ENCODE measurements around the gene INTS1. TPM values are rescaled to one million over a fixed set of nuclear protein-coding genes. Genes with fewer than 3 reads are reported as not detected.

INTS1 gene
- total RNA-seq, 1 donor from 2014 or later, result 108 TPM

DNA sequence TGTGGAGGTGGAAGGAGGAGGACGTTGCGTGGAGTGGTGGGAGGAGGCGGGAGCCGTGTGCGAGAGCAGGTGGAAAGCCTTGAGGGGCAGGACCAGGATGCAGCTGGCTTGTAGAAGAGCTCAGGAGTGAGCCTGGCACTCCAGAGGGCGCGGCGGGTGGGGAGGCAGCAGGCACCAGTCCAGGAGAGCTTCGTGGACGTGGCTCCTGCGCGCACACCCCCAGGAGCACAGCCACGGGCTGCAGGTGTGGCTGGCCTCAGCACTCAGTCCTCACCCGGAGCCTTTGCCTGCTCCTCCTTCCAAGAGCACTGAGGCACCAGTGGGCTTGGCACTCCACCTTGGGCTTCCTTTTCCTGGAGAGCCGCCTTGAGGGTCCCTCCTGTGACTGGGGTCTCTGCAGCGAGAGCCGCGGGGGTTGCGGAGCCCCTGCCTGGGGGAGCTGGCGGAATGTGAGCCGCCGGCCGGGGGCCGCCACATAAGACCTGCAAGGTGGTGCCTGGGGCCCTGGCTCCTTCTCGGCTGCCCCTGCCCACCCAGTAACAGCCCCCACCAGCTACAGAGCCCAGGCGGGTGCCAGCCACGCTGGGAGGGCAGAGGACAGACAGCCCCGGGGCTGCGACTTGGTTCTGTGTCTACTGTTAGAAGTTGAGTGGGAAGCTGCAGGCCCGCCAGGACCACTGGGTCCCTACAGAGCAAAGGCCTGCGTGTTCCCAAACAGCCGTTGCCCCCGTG lies 37.4 kb upstream of the INTS1 start:
- no peak for DNase-seq (ENCODE audit: low spot score)

GRCh38 chr7:1540776-1541271 lies 36.6 kb upstream of the INTS1 start:
- no peak for DNase-seq (ENCODE audit: low spot score)

- DNase-seq (ENCODE audit: low spot score), result no peak
Observed at GRCh38 chr7:1539882-1540775, 35.9 kb upstream of the INTS1 start.

DNA sequence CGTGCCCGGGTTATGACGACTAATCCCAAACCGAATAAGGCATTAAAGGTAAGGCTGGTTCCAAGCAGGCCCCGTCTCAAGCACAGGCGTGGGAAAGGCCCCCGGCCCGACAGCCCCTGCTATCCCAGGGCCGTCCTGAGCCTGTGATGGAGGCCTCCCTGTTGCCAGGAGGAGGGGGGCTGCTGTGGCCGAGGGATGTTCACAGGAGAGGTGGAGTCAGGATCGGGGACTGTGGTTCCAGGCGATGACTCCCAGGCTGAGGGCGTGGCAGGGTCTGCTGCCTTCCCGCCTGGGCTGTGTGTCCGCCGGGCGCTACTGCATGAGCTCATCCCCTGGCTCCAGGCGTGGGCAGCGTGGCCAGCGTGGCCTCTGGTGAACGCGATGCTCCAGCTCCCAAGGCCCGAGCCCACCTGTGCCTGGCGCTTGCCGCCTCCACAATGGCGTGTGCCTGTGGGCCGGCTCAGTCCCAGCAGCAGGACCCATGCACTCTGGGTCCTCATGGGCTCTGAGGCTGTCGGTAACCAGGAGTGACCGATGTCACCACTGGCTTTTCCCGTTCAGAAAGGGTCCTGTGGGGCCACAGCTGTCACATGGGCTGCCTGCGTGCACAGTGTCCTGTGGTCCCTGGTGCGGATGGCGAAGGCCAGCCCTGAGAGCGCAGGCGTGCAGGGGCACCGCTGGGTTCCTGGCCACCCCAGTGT lies 35.1 kb upstream of the INTS1 start:
- no peak for DNase-seq (ENCODE audit: low spot score)

GRCh38 chr7:1538544-1539180 lies 34.5 kb upstream of the INTS1 start:
- DNase-seq (ENCODE audit: low spot score), result no peak

- peak; percentile 92 for DNase-seq (ENCODE audit: low spot score)
Observed at GRCh38 chr7:1537535-1538412, 33.6 kb upstream of the INTS1 start.

DNA sequence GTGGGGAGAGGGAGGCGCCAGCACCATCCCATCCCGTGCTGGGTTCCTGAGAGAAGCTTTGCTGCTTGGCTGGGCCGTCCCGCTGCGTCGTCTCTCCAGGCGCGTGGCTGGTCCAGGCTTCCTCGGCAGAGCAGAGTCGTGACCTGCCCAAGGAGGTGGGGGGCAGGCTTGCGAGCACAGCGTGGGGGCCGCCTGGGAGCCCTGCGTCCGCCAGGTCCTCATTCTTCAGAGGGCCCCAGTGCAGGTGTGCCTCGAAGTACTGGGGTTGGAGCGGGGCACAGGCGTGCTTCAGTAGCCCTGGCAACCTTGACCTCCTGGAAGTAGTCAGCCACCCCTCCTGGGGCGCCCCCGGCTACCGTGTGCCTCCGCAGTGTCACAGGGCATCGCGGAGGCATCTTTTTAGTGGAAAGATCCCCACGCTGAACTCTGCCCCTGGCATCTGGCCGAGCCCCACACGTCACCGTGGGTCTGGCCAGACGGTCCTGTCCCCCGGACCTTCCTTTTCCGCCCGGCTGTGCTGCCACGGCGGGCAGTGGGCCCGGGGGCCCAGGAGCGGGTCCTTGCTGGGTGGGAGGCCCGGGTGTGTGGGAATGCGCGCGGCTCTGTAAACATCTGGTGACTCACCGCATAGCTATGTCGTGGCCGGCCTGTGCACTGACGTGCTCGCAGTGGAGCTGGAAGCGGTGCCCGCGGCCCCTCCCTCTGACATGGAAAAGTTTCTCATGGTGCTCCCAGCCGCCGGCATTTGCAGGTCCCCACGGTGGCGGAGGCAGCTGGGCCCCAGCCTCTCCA lies 32.8 kb upstream of the INTS1 start:
- DNase-seq (ENCODE audit: low spot score), result peak; percentile 96

GRCh38 chr7:1536455-1536742 lies 32.2 kb upstream of the INTS1 start:
- no peak for DNase-seq (ENCODE audit: low spot score)

- DNase-seq (ENCODE audit: low spot score), result no peak
Observed at GRCh38 chr7:1535701-1536454, 31.7 kb upstream of the INTS1 start.

DNA sequence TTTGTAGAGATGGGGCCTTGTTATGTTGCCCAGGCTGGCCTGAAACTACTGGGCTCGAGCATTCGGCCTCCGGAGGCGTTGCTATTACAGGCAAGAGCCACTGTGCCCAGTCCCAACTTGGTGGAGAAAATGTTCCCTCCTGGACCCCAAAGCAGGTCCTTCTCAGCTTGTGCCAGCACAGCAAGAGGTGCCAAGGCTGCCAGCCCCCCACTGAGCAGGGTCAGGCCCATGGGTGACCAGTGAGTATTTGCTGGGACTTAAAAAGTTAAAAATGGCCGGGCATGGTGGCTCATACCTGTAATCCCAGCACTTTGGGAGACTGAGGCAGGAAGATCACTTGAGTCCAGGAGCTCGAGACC lies 30.9 kb upstream of the INTS1 start:
- DNase-seq (ENCODE audit: low spot score), result no peak

GRCh38 chr7:1534330-1535099 lies 30.3 kb upstream of the INTS1 start:
- DNase-seq (ENCODE audit: low spot score), result no peak

DNA sequence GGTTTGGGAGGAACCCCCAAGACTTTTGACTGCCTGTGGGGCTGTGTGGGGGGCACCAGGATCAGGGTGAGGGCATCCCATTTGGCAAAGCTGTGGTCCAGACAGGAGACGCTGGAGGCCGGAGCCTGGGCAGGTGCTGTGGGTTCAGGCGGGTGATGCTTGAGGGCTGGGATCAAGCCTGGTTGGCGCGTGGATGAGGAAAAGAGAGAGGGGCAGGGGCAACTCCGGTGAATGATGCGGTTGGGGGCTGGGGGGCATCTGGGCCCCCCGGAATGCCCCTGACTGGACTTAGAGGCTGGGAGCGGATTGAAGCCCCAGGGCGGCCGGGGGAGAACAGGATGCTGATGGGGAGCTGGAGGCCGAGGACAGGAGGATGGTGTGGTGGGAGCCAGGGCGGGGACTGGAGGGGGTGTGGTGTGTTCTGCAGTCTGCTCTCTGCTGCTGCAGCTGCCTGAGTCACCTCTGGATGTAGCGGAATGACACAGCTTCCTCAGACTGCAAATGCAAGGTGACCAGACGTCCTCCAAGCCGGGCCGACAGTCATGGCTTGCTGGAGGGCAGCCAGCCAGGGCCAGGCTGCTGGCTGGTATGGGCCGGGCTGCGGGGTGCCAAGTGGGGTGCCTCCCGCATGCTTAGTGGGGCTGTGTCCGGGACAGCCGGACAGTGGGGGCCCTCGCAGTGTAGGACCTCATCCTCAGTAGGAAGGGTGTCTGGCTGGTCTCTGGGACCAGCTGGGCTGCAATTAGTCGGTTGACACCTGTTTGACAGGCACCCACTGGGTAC lies 29.5 kb upstream of the INTS1 start:
- no peak for DNase-seq (ENCODE audit: low spot score)

DNA sequence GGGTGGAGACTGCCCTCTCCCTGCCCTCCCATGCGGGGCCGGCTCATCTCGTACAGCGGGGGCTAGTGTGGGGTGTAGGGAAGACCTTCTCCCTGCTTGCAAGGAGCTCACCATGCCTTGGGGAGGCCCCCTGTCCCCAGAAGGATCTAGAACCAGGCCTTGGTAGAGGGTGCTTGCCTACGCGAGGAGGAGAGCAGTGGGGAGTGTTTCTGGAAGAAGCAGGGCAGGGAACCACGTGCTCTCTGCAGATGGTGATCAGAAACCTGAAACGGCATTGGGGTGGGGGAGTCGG lies 29.0 kb upstream of the INTS1 start:
- DNase-seq (ENCODE audit: low spot score), result no peak

DNA sequence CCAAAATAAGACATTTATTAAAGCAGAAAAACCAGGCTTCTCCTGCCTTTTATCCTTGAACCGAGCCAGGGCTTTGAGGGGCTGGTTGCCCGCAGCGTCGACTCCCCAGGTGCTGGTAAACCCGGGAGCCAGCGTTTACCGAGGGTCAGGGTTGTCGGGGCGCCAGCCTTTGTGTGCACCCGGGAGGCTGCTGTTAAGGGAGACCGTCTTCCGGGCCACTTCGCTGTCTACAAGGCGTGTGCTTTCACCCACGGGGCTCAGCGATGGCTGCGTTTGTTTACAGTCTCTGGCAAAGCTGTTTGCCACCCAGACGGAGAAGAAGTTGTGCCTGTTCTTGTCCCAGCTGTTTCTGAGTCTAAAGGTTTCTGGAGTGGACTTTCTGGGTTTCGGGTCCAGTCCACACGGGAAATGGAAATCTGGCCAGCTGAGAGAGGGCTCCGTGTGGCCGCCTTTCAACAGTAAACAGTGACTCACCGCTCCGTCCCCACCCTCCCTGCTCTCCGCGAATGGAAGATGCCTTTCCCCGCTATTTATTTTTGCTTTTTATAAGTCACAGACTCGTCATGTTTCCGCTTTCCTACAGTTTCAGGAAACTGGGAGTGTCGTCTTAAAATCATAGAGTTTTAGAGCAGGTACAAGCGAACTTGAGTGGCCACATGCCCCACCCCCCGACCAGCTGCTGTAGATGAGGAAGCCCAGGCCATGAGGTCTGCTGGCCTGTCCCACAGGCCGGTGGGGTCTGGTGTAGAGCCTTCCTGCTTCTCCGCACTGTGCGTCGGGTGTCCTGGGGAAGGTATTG lies 28.5 kb upstream of the INTS1 start:
- peak; percentile 89 for DNase-seq (ENCODE audit: low spot score)

GRCh38 chr7:1531979-1532455 lies 27.8 kb upstream of the INTS1 start:
- DNase-seq (ENCODE audit: low spot score), result no peak

DNA sequence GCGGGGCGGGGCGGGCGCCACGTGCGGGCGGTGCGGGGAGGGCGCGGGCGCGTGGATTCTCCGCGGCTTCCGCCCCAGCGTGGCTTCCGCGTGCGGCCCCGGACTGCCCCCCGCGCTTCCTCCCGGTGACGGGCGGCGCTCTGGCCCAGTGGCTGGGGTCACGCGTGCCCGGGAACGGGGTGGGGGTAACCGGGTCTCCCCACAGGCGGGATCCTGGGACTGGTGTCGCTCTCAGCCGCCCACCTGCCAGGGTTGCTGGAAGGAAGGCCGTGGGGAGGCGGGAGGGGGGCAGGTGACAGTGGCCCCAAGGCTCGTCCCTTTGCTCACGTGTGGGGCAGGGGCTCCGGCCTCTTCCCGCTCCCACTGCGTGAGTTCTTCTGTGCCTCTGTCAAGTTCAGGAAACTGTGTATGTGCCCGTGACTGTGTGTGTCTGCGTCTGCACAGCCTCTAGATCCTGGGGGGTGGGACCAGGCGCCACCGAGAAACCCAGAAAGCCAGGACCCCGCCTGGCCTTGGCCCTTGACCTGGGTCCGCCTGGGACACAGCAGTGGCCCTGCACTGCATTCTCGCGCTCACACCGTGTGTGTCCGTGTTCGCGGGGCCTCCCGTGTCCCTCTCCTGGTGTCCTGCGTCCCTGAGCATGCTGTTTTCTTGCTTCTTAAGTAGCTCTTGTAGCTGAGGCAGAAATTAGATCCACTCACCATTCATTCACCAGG lies 27.2 kb upstream of the INTS1 start:
- no peak for DNase-seq (ENCODE audit: low spot score)

GRCh38 chr7:1530946-1531262 lies 26.7 kb upstream of the INTS1 start:
- DNase-seq (ENCODE audit: low spot score), result no peak
